Lower lobe of right lung (tissue), 2 donors: ENCODE results near the gene BCAT1. TPM values are rescaled to one million over a fixed set of nuclear protein-coding genes. Genes with fewer than 3 reads are reported as not detected.

Source experiments
- ATAC-seq, 2 donors: fragments of 200-7000 bp; cut with Tn5 transposase; one replicate each; pipeline ENCODE4 v1.9.1; 2020 to 2022; ENCODE audit warnings: mild to moderate bottlenecking in 2 of 2, moderate library complexity in 2 of 2
- DNase-seq: peaks from one replicate; pipeline ENCODE4 v3.0.0-alpha.2; 2020
- H3K27ac ChIP-seq: fragments of 200-600 bp; one replicate; pipeline ENCODE4 v1.8.0; 2022
- H3K27me3 ChIP-seq: fragments of 200-600 bp; one replicate; pipeline ENCODE4 v1.8.0; 2022; ENCODE audit warnings: low read depth
- H3K36me3 ChIP-seq: fragments of 200-600 bp; one replicate; pipeline ENCODE4 v1.8.0; 2022; ENCODE audit warnings: mild to moderate bottlenecking
- H3K4me1 ChIP-seq: fragments of 200-600 bp; one replicate; pipeline ENCODE4 v1.8.0; 2022
- H3K4me3 ChIP-seq: fragments of 200-600 bp; one replicate; pipeline ENCODE4 v1.8.0; 2022; ENCODE audit warnings: mild to moderate bottlenecking
- H3K9me3 ChIP-seq: fragments of 200-600 bp; one replicate; pipeline ENCODE4 v1.8.0; 2022
- CTCF ChIP-seq: fragments of 200-600 bp; IDR thresholded peaks from one replicate; pipeline ENCODE4 v1.8.0; 2022; ENCODE audit warnings: antibody characterized with exemption, mild to moderate bottlenecking
- intact Hi-C: fragments of 100-400 bp; cut with DNase I; formaldehyde crosslinking; loops from one replicate; pipeline ENCODE4 v1.11.0; 2022
- total RNA-seq: library from RNA; stranded (reverse); fragmentation: NEBNext Ultra II Directional; extraction: Animal tissue kit (Norgen Biotek cat#: 25700); gene quantifications from one replicate; pipeline ENCODE4 v1.2.1, GENCODE V29; 2021
- donor health status: DM: no; HTN: yes; CAD: no; lungs with severe emphysema.

Gene BCAT1
- total RNA-seq, 1 donor from 2014 or later = 50.6 TPM

- Histone ChIP-seq H3K27ac (no peak overlapping the region), H3K27me3 (no peaks in the 10 kb centered on the region), H3K4me1 (peaks cover 16% of the 10 kb centered on the region), H3K4me3 (no peak overlapping the region), H3K36me3 (no peaks in the 10 kb centered on the region), H3K9me3 (no peaks in the 10 kb centered on the region)
- no peak for TF ChIP-seq CTCF
- no peak for DNase-seq
- no peak for ATAC-seq
- intact Hi-C loops = no loop called here
These were observed 1.4 kb upstream of the BCAT1 start for GRCh38 chr12:24950231-24950834.

- no peaks in the 10 kb centered on the region for H3K36me3 ChIP-seq
- ATAC-seq (peak; percentile 52 to 77), DNase-seq (no peak)
- H3K27me3 ChIP-seq = no peaks in the 10 kb centered on the region
- intact Hi-C loops = no loop called here
- peak overlapping the region; percentile 59 for H3K27ac ChIP-seq
- H3K9me3 ChIP-seq = no peaks in the 10 kb centered on the region
- H3K4me1 ChIP-seq = peaks cover 16% of the 10 kb centered on the region
- peak overlapping the region; percentile 62 for H3K4me3 ChIP-seq
- TF ChIP-seq CTCF = no peak
These were observed 513 bp downstream of the BCAT1 start for GRCh38 chr12:24948420-24948756.

GRCh38 chr12:24947541-24948419 lies 1.1 kb downstream of the BCAT1 start:
- H3K4me1 ChIP-seq = peaks cover 16% of the 10 kb centered on the region
- DNase-seq = no peak
- H3K9me3 ChIP-seq = no peaks in the 10 kb centered on the region
- intact Hi-C loops = no loop called here
- H3K36me3 ChIP-seq = no peaks in the 10 kb centered on the region
- peak overlapping the region; percentile 62 for H3K4me3 ChIP-seq
- no peaks in the 10 kb centered on the region for H3K27me3 ChIP-seq
- peak in 1 of 2 donors; percentile 13 for ATAC-seq
- H3K27ac ChIP-seq = peak overlapping the region; percentile 59
- no peak for TF ChIP-seq CTCF

- peaks cover 16% of the 10 kb centered on the region for H3K4me1 ChIP-seq
- no peaks in the 10 kb centered on the region for H3K36me3 ChIP-seq
- H3K27ac ChIP-seq = no peak overlapping the region
- intact Hi-C loops = no loop called here
- no peak overlapping the region for H3K4me3 ChIP-seq
- H3K9me3 ChIP-seq = no peaks in the 10 kb centered on the region
- H3K27me3 ChIP-seq = no peaks in the 10 kb centered on the region
- no peak for ATAC-seq
- DNase-seq = no peak
- no peak for TF ChIP-seq CTCF
These were observed 3.1 kb downstream of the BCAT1 start for GRCh38 chr12:24945845-24946244.

GRCh38 chr12:24945039-24945438 lies 3.9 kb downstream of the BCAT1 start:
- Histone ChIP-seq H3K9me3 (no peaks in the 10 kb centered on the region), H3K4me3 (no peak overlapping the region), H3K27me3 (no peaks in the 10 kb centered on the region), H3K27ac (no peak overlapping the region), H3K4me1 (peaks cover 16% of the 10 kb centered on the region), H3K36me3 (no peaks in the 10 kb centered on the region)
- no peak for DNase-seq
- intact Hi-C loops = no loop called here
- no peak for TF ChIP-seq CTCF
- no peak for ATAC-seq
